ENCODE data around the gene ZFP64.
A peak's percentile ranks its signal among the peaks of the same experiment; 100 is the strongest.
"Not testable (repeated sequence)": the region's sequence is repeated elsewhere in the genome, so short reads cannot be mapped to it uniquely, and the experiment has no call there.

Gene ZFP64

DNA sequence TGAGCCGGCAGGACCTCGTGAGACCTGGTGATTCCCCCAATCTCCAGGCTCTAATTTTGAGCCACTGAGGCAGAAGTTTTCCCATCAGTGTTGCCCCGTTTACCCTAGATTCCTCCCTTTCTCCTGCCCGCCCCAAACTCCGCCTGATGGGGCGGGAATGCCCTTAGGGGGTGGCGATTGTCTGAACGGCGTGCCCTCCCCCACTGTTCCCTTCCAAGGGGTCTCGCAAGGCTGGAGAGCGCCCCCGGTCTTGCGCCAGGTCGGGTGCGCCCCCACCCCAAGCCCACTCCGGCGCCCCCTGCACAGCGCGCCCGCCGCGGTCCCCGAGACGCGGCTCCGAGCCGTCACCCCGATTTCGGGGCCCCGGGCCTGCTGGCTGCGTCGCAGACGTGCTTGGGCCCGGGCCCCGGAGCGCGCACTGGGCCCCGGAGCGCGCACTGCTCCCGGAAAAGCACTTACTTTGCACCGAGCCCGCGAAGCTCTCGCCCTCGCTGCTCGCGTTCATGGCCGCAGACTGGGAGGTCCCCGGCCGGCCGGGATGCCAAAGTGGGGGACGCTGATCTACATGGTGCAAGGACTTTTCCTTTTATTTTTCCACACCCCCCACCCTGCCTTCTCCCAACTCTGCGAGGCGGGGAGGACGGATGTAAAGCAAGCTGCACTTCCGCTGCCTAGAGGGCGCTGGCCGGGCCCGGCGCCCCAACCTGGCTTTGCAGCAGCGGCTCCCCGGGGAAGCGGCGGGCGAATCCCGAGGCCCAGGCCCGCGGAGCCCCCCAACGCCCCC lies at the start of gene ZFP64:
TSS of gene ZFP64 (minus strand) at position 648 of the 784 bp plus-strand sequence. CDS start at position 505, 143 bp downstream.
- peak; percentile 33 to 36 for DNase-seq (ENCODE audit: low read depth in 2 of 2, low spot score in 1 of 2)

DNA sequence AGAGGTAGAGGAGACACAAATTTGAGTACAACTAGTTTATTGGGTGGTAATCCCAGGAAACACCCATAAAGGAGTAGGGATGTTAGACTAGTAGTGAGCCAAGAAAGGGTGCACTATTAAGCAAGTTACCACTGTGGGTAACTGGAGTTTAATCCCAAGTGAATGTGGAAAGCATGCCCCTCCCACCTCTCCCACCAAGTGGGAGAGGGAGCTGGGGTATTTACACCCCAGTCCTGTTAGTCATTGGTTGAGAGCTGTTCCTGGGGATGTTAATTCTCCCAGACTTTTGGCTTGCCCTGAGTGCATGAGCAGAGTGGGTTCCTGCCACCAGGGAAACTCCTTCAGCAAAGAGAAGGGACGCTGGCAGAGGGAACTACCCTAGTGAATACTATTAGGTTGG lies 49.2 kb upstream of the ZFP64 start:
- DNase-seq (ENCODE audit: low read depth in 2 of 2, low spot score in 1 of 2) = no peak

DNA sequence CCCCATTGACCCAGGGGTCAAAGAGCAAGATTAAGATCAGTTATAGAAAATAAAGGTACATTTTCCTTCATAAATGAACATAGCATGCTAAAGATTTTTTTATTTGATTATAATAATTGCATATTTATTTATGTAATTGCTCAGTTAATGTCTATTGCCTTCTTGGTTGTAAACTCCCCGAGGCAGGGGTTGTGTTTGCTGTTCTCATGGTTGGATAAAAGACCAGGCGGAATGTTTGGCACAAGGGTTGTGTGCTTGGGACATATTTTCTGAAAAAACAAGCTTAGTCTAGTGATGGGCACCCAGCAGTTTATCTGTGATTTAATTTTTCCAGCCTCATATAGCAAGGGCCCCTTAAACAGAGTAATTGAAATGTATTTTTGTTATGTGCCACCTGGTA lies 47.5 kb upstream of the ZFP64 start:
- DNase-seq (ENCODE audit: low read depth in 2 of 2, low spot score in 1 of 2) = no peak

DNA sequence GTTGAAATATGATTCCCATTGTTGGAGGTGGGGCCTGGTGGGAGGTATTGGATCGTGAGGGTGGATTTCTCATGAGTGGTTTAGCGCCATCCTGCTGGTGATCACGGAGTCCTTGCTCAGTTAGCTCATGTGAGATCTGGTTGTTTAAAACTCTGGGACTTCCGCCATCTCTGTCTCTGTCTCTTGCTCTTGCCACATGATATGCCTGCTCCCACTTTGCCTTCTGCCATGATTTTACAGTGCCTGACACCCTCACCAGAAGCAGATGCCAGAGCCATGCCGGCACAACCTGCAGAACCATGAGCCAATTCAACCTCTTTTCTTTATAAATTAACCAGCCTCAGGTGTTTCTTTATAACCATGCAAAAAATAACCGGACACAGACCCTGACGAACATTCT lies 44.7 kb upstream of the ZFP64 start:
- no peak for DNase-seq (ENCODE audit: low read depth in 2 of 2, low spot score in 1 of 2)

DNA sequence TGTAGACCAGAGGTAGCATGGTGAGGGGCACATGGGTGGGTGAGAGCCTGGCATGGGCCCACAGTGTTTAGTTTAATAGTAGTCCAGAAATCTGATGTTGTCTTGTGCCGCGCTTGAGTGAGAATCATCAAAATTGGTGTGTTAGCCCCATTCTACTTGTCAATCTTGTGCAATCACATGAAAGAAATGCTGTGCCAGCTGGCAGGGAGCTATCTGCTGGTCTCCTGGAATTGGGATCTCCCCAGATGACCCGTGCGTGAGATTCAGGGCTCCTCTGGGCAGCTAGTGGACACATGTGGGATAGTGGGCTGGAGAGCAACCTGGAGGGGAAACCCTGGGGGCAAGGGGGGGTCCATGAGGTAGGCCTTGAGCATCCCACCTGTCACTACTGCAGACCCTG lies 43.5 kb upstream of the ZFP64 start:
- no peak for DNase-seq (ENCODE audit: low read depth in 2 of 2, low spot score in 1 of 2)

DNA sequence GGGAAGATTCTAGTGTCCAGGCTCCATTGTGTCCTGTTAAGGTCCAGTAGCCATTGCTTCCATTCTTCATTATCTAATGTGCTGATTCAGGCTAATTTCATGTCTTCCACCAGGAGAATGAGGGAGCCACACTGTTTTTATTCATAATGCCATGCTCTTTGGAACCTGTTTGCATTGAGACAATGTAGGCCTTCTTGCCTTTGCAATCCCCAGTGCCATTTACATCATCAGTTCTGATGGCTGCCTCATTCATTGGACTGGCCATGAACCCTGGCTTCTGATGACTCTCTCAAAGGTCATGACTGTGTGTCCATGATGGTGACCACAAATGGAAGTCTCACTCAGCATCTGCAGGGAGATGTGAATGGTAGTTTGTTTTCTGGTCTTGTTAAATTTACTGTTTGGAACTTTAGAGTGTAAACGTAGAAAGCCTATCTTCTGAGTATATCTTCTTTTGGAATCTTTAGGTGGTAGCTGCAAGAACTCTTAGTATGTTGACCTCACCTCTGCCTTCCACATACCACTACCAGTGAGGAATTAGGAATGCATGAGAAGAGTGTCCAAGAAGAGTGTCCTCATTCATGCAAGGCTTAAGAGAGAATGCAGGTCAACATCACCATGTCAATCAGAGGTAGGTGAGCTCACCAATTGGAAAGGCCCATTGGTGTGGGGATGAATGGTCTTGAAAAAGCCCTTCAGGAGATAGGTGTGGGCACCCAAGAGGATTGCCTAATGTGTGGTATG lies 42.9 kb upstream of the ZFP64 start:
- no peak for DNase-seq (ENCODE audit: low read depth in 2 of 2, low spot score in 1 of 2)

DNA sequence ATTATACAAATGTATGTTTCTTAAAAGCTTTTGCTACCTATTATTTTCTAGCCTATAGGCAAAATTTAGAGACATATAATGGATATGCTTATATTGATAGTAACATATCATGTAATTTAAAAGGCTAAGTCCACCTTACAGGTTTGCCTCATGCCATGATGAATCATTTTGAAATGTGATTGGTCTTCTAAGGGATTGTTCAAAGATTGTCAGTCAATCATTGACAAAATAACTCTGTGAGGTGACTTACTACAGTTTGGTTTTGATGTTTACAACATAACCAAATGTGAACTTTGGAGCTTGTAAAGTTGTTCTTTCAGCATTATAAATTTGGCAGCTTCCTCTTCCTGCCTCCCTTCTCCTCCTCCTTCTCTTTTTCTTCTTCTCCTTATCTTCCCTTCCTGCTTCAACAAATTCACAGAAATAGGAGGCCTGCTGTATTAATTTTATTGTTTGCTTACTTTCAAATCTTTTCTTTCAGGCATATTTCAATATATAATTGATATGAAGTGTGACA lies 39.7 kb upstream of the ZFP64 start:
- DNase-seq (ENCODE audit: low read depth in 2 of 2, low spot score in 1 of 2) = no peak

DNA sequence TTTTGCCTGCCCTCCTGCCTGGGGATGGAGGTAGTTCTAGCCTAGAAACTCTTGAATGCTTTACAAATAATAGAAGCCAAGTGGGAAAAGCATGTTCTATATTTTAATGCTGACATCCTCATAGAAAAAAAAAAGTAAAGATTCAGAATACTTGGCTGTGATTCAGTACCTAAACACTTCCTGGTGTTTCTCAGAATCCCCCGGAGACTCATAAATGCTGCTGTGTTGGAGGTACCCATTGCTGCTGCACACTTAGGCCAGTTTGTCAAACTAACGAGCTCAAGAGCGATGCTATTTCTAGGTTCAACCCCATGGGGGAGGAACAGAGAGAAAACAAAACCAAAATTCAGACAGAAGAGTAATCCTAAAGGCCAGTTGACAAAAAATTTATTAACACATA lies 38.8 kb upstream of the ZFP64 start:
- no peak for DNase-seq (ENCODE audit: low read depth in 2 of 2, low spot score in 1 of 2)

DNA sequence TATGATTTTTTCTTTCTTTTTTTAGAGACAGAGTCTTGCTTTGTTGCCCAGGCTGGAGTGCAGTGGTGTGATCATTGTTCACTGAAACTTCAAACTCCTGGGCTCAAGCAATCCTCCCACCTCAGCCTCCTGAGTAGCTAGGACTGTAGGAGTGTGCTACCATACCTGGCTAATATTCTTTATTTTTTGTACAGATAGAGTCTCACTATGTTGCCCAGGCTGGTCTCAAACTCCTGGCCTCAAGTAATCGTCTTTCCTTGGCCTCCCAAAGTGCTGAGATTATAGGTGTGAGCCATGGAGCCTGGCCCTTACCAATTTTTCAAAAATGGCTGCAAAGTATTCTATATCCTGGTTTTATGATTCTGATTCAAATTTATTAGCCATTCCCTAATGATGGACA lies 37.8 kb upstream of the ZFP64 start:
- not testable (repeated sequence) for DNase-seq (ENCODE audit: low read depth in 2 of 2, low spot score in 1 of 2)

DNA sequence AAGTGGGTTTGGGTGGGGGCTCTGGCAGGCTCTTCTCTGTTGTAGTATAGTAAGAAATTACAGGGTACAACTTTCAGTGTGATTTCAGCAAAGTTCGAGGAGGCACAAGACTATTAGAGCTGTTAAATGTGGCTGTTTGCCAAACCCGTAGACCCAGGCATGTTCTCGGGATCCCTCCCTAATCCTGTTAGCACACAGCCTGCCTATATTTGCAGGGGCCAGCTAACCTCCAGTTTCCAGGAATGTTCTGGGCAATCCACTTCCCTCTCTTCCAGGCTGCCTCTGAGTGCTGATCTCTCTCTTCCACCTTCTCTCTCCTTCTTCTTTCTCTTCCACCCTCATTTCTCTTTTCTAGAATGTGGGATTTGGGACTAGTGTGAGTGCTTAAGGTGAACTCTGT lies 34.8 kb upstream of the ZFP64 start:
- DNase-seq (ENCODE audit: low read depth in 2 of 2, low spot score in 1 of 2) = no peak

DNA sequence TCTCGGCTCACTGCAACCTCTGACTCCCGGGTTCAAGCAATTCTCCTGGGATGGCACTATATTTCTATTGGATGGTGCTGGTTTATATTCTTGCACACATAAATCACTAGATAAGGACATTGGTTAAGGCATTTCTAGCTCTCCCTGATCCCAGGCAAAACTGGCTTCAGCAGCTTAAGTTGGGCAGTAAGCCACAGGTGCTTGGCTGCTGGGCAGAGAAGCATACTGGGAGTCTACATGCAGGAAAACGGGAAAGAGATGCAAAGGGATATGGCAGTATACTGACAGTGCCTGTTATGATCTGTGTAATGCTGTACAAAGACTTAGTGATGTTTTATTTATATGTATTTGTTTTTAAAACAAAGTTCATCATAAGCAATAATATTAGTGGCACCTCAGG lies 33.3 kb upstream of the ZFP64 start:
- no peak for DNase-seq (ENCODE audit: low read depth in 2 of 2, low spot score in 1 of 2)

DNA sequence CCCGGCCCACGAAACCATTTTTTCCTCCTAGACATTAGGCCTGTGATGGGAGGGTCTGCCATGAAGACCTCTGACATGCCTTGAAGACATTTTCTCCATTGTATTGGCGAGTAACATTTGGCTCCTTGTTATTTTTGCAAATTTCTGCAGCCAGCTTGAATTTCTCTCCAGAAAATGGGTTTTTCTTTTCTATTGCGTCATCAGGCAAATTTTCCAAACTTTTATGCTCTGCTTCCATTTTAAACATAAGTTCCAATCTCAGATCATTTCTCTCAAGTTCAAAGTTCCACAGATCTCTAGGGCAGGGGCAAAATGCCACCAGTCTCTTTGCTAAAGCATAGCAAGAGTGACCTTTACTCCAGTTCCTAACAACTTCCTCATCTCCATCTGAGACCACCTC lies 29.8 kb upstream of the ZFP64 start:
- DNase-seq (ENCODE audit: low read depth in 2 of 2, low spot score in 1 of 2) = not testable (repeated sequence)

DNA sequence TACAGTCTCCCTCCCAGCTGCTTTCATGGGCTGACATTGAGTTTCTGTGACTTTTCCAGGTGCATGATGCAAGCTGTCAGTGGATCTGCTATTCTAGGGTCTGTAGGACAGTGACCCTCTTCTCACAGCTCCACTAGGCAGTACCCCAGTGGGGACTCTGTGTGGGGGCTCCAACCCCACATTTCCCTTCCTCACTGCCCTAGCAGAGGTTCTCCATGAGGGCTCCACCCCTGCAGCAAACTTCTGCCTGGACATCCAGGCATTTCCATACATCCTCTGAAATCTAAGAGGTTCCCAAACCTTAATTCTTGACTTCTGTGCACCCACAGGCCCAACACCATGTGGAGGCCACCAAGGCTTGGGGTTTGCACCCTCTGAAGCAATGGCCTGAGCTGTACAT lies 29.3 kb upstream of the ZFP64 start:
- DNase-seq (ENCODE audit: low read depth in 2 of 2, low spot score in 1 of 2) = not testable (repeated sequence)

DNA sequence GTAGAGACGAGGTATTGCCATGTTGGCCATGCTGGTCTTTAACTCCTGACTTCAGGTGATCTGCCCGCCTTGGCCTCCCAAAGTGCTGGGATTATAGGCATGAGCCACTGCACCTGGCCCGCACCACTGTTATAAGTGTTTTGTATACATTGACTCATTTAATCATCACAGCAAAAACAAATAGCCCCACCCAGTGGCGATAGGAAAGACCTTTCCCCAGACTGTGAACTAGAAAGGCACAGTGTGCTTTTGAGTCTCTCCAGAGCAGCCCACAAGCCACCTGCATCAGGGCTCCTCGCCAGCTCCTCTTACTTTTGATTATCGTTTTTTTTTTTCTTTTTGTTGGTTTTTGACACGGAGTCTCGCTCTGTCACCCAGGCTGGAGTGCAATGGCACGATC lies 27.9 kb upstream of the ZFP64 start:
- no peak for DNase-seq (ENCODE audit: low read depth in 2 of 2, low spot score in 1 of 2)

DNA sequence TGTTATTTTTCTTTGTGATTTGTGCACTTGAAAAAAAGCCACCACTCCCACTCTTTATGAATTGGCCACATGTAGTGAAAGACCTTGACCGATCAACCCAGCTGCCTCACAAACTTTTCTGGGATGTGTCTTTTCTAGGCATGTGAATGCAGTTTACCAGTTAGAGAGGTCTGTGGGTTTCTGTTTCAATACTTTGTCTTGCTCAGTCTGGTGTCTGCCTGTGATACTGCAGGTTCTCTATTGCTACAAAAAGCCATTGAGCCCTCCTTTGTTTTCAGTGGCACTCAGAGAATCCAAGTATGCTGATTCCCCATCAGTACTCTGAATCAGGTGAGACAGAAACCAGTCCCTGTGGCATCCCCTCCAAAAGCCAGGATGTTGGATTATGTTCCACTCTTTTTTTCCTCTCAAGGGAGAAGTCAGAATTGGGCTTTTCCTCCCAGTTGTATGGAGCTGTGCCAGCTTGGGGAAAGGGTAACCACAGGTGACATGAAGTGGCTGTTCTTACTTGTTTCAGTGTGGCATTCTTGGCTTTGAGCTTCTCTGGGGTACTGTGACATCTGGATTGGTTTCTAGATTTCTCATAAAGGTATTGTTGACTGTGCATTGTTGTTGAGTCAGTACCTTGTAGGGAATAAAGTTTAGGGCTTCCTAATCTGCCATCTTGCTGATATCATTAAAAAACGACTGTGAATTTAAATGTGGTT lies 26.3 kb upstream of the ZFP64 start:
- no peak for DNase-seq (ENCODE audit: low read depth in 2 of 2, low spot score in 1 of 2)

DNA sequence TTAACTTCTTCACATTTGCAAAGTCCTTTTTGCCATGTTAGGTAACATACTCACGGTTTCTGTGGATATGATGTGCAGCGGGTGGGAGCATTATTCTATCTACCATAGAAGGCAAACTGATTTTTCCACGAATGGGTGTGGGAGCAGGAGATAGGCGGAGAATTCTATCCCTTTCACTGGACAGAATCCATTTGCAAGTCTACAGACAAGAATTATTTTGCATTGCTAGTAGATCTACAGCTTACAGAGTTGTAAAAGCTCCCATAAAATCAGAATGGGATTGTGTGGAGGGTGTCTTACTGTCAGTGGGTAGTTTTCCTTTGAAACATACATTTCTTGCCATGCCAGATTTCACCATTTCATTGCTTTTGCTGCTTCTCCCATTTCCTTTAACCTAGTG lies 22.4 kb upstream of the ZFP64 start:
- no peak for DNase-seq (ENCODE audit: low read depth in 2 of 2, low spot score in 1 of 2)

DNA sequence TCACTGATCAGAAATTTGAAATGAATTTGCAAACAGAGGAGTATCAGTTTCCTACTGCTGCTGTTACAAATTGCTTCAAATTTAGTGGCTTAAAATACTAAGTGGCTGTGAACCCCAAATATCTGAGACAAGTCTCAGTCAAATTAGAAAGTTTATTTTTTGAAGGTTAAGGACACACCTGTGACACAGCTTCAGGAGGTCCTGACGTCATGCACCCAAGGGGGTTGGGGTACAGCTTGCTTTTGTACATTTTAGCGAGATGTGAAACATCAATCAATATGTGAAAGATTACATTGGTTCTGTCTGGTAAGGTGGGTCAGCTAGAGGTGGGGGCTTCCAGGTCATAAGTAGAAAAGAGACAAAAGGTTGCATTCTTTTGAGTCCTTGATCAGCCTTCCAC lies 21.4 kb upstream of the ZFP64 start:
- DNase-seq (ENCODE audit: low read depth in 2 of 2, low spot score in 1 of 2) = no peak

DNA sequence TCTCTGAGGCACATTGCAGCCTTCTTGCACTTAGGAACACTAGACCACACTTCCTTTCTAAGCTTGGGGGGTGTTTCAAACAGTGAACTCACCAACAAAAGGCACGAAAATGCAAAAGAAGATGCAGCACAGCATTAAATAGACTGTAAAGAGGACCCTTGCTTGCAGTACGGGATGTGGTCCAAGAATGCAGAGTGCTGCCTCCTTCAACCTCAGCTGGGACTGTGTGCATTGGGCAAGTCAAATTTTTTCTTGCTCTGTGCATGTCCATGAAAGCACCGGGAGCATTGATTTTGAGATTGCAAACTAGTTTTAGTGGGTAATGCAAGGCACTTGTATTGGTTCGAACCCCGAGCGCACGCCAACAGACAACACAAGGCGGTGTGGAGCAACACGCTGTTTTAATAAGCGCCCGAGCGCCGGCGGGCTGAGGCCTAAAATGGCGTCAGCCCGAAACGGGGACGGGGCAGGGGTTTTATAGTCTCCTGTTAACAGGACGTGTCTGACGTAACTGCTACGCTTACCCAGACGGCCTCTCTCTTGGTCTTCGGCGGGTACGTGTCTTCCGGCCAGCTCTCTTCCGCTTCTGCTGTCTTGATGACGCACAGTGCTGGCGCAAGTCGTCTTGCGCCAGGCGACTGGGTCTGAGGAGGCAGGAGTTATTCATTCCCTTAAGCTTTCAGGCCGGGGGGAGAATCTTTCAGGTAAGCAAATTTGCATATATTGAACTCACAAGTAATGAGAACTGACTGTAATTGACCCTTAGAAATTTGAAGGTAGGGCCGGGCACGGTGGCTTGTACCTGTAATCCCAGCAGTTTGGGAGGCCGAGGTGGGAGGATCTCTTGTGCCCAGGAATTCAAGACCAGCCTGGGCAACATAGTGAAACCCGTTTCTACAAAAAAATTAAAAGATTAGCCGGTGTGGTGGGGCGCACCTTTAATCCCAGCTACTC lies 18.7 kb upstream of the ZFP64 start:
- DNase-seq (ENCODE audit: low read depth in 2 of 2, low spot score in 1 of 2) = no peak

DNA sequence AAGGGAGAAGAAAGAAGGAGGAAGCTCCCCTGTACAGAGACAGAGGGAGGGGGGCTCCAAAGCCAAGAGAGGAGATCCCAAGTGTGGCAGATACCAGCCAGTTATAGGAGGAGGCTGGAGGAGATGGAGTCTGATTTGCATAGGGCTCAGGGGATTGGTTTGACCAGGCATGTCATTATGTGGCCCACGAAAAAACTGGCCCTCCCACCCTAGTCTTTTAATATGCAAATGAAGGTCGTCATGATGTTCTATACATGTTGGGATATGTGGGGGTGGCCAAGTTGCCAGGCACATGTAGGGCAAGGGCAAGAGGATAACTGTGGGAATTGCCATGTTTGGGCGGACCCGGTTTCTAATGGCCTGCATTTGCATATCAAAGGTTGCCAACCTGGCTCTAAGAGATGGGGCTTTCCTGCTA lies 17.6 kb upstream of the ZFP64 start:
- DNase-seq (ENCODE audit: low read depth in 2 of 2, low spot score in 1 of 2) = no peak

DNA sequence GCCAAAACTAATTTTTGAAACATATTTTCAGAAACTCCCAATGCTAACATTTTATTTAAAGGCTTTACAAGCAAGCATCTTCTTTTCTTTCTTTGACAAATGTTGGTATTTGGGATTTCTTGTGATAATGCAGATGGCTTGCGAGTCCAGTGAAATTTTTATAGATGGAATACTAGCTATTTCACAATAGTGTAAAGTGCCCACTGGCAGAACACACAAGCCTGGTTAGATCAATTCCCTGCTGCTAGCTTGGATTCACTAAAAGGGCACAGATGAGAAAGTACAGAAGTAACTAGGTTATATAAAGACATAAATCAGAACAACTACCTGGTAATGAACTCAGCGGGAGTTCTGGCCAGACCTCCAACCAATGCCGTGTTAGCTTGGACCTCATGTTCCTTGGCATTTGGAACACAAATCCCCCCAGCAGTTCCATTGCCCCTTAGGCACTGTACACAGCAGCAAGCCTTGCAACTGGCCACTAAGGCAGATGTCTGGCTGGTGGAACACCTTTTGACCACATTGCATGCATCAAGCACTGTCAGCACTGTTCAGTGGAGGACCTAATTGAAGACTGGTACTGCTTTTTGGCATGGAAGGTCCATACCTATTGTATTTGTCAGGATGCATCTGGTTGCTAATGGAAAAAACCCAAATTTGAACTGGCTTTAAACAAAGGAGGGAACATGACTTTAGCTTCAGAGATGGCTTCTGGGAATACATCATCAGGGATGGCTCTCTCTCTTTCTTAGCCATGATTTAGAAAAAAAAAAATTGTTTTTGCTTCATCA lies 15.6 kb upstream of the ZFP64 start:
- DNase-seq (ENCODE audit: low read depth in 2 of 2, low spot score in 1 of 2) = no peak
